Hindlimb muscle (tissue), 1 donor: ENCODE results near the gene CYP3A4. TPM values are rescaled to one million over a fixed set of nuclear protein-coding genes. Genes with fewer than 3 reads are reported as not detected.
"Not testable (repeated sequence)": the region's sequence is repeated elsewhere in the genome, so short reads cannot be mapped to it uniquely, and the experiment has no call there.

Source experiments
- DNase-seq: peaks from one replicate; pipeline ENCODE4 v3.0.0-alpha.2; 2013
- polyA plus RNA-seq: library from polyadenylated mRNA; unstranded; fragments of 120-200 nt; gene quantifications from one replicate; pipeline ENCODE4 v1.2.1, GENCODE V29; 2013; ENCODE audit not compliant: insufficient read length

CYP3A4 gene
- polyA plus RNA-seq, 1 donor = not detected

DNA sequence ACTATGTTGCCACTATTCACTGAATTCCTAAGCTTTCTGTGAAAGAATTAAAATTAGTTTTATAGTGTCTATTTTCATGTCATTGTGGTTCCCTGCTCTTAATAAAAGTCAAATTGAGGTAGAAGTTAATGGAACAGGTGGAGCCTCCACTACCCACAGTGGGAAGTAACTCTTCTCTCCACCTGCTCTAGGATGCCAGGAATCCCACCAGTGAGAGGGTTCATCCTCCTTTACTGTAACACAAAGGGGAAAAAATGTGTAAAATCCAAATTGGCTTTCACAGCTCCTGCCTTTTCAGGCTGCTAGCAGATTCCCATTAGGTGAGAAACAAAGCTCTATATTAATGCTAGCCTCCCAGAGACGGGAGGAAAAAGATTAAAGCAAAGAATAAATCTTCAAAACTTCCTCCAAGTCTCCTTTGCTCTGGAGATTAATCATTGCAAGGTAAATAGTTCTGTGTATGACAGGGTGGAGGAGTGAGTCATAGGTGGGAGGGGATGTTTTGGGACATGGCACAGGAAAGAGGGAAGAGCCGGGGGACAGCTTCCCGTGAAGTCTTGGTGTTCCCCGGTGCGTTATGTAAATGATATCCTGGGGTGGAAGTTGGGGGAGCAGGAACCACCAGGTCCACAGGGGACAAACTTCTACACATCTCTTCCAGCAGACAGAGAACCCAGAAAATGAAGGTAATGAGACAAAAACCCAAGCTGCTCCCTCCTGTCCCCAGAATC is 32.5 kb downstream of the CYP3A4 start:
- not testable (repeated sequence) for DNase-seq

DNA sequence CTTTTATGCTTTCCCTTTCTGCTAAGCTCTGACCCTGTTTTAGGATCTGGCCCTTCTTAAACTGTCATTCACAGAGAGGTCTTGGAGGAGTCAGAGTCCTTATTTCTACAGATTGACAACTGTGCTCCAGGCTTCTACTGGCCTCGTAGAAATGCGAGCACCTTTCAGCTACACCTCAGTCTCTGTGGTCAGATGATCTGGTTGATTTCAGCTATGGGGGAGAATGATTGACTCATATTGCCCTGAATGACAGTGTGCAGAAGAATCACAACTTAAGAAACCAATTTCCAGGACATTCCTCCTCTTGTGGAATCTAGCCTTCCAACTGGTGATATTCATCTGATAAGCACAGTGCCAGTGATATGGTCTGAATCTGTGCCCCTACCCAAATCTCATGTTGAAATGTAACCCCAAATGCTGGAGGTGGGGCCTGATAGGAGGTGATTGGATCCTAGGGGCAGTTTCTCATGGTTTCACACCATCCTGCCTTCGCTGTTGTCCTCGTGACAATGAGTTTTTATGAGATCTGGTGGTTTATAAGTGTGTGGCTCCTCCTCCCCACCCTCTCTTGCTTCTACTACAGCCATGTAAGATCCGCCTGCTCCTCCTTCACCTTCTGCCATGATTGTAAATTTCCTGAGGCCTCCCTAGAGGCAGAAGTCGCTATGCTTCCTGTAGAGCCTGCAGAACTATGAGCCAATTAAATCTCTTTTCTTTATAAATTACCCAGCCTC is 35.0 kb downstream of the CYP3A4 start:
- no peak for DNase-seq

DNA sequence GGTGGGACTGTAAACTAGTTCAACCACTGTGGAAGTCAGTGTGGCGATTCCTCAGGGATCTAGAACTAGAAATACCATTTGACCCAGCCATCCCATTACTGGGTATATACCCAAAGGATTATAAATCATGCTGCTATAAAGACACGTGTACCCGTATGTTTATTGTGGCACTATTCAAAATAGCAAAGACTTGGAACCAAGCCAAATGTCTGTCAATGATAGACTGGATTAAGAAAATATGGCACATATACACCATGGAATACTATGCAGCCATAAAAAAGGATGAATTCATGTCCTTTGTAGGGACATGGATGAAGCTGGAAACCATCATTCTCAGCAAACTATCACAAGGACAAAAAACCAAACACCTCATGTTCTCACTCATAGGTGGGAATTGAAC is 37.1 kb downstream of the CYP3A4 start:
- not testable (repeated sequence) for DNase-seq

DNA sequence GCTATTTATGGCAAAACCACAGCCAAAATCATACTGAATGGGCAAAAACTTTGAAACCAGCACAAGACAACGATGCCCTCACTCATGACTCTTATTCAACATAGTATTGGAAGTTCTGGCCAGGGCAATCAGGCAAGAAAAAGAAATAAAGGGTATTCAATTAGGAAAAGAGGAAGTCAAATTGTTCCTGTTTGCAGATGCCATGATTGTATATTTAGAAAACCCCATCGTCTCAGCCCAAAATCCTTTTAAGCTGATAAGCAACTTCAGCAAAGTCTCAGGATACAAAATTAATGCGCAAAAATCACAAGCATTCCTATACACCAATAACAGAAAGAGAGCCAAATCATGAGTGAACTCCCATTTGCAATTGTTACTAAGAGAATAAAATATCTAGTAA is 38.6 kb downstream of the CYP3A4 start:
- not testable (repeated sequence) for DNase-seq

DNA sequence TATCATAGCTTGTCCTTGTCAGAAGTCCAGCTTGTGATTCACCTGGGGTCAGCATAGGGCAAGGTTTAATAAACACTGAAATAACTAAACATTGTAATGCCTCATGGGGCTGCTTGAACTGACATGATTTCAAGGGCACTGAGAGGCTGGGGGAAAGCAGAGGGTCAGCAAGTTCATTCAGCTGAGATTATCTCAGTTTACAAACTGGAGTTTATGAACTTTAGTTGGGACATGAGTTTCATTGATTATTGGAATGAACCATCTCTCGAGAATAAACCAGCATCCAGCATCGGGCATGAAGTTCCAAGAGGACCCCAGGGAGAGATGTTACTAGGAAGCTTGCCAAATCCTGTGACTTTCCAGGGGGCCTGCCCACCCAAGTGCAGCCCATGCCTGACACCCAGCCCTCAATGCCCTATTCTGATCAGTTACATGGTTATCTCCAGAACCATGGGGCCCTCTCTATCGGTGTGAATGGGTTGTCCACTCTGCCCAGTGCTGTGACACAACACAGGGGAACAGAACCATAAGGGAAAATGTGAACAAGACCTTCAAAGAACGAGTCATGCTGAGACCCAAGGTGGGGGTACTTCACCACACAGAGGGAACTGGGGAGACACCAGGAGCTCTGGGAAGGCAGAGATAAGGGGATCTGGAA is 41.1 kb downstream of the CYP3A4 start:
- DNase-seq = no peak

DNA sequence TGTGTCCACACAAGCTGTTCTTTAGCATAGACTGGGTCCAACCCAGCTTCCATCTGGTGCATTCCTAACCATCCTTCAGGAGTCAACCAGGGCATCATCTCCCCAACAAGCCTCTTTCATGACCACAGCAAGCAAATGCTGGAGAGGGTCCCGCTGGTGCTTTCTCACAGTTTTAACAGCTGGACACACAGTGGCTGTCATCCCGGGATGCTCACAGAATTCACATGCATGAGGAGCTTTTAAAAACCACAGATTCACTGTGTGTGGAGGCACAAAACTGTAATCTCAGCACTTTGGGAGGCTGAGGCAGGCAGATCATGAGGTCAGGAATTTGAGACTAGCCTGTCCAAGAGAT is 42.6 kb downstream of the CYP3A4 start:
- no peak for DNase-seq

DNA sequence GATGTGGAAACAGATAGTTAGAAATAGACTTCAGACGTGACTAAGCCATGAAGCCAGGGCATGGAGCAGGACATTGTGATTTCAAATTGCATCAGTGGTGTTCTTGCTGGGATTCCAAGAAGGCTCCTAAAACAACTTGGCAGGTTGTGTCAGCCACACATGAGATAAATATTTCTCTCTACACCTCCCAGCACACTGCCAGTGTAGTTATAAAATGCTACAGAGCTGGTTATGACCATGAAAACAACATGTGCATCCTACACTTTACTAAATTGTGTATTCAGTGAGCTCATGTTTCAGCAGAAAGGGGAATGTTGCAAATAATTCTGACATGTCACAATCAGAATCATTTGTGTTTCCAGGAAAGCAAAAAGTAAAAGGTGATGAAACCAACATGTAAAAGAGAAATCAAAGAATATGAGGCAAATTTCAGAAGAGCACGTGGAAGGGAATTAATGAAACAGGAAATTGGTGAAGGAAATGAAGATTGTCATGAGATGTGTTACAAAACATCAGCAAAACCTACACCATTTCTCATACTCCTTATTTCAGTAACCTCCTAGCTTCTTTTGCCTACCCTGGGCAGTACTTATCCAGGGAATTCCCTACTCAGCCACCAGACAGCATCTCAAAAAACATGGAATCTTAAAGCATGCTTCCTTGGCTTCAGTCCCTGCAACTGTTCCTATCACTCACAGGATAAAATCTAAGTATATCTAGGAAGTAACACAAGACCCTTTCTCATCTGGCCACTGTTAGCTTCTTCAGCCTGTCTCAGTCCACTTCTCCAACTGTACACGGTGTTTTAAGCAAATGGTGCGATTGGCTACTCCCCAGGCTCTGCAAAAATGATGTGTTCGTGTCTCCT is 43.2 kb downstream of the CYP3A4 start:
- peak; percentile 4 for DNase-seq

DNA sequence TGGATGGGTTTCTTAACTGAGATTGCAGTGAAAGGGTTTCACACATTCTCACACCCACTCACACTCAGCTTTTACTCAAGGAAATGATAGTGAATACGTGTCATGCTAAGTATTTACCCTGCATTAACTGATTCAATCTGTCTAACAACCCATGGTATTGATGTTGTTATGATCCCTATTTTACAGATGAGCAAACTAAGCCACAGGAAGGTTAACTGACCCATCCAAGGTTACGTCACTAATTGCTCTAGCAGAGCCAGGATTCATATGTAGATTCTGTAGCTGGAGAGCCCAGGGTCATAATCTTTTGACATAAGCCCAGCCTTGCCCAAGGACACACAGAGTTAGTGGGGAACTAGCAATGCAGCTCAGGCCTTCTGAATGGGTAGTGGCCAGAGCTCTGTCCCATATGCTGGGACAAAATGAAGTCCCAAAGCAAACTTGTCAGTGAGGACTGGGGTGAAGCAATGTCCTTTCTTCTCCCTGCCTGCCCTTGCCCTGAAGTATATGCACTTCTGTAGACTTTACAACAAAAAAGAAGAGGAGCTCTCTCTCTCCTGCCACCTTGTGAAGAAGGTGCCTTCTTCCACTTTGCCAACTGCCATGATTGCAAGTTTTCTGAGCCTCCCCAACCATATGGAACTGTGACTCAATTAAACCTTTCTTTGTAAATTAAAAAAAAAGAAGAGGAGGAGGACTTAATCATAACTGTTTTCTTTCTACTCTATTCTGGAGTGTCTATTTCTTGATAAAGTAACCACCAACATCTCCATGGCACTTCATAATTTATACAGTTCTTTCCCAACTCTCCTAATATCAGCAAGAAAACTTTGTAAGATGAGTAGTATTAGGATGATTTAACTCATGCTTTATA is 44.0 kb downstream of the CYP3A4 start:
- DNase-seq = no peak

DNA sequence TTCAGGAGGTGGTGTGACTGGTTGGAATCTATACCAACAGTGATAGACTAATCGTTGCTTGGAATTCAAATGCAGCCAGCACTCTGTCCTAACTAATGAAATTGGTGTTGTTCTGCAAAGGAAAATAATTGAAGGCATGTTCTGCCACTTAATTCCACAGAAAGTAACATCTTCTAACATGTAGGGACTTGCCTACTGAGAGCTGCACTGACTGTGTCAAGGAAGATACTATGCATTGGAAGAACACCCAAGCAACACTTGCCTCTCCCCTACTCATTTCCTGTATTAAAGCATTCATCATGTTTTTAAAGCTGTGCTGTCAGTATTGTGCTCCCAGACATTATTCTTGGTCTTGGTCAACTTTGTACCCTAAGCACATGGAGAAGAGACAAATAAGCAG is 46.3 kb downstream of the CYP3A4 start:
- DNase-seq = no peak

DNA sequence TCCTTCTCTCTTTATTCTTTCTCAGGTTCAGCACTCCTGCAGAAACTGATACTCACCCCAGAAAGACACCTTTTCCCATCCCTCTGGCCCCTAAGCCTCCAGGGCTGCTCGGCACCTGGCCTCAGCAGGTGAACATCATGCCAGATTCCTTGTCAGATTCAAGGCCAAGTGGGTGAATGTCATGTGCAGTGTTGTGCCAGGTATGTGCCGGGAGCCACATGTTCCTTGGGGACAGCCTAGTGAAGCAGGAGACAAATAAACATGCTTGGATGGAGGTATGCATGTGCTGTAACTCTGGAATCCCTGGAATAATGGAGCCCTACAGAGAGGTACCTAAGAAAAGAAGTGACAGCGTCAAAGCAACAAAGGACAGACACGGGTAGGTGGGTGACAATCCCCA is 47.3 kb downstream of the CYP3A4 start:
- not testable (repeated sequence) for DNase-seq

DNA sequence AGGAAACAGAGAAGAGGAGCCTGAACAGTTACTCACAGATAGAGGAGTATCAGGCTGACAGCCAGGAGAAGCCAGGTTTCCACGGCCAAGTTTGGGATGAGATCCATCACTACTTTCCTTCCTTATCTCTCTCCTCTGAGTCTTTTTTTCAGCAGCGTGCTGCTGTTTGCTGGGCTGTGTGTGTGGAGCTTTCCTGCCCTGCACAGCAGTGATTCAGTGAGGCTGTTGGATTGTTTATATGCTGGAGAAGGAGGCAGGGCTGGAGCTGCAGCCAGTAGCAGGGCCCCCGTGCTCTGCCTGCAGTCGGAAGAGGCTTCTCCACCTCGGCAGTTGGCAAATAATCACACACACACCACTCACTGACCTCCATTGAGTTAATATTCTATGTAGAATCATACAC is 49.0 kb downstream of the CYP3A4 start, which contains the start of gene CYP3A7:
CYP3A7 (minus strand) TSS at position 210 of the 400 bp plus-strand sequence; CDS start at position 107, 103 bp downstream.
- DNase-seq = no peak

DNA sequence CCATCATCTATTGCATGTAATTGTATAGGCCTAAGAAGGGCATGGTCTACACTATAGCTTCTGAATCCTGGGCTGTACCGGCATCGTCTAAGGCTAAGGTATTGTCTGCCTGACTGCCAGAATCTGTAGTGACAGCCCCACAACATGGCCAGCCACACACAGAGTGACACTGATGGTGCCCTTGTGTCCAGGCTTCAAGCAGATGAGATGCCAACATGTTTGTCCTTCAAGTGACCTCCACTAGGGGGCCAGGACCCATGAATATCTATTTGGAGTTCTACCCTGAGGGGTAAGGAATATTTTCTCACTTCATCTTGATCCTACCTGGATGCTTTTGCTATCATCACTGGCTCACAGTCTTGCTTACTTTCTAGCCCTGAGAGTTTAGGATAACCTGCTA is 50.5 kb downstream of the CYP3A4 start:
- DNase-seq = no peak

DNA sequence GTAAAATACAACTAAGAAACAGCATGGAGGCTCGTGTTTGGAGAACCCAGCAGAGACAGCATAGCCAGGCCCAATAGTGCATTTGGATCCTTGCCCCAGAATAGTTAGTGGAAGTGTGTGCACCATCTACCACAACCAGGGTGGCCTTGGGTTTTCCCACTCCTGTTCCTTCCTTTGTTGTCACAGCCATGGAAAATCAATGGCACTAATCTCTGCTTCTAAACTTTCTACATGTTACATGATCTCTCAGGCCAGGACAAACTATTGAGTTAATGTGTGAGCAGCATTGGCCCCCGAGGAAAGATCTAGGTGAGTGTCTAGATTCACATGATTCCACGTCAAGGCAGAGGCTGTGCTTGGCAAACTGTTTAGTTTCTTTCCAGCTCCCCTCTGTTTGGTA is 51.0 kb downstream of the CYP3A4 start:
- no peak for DNase-seq

DNA sequence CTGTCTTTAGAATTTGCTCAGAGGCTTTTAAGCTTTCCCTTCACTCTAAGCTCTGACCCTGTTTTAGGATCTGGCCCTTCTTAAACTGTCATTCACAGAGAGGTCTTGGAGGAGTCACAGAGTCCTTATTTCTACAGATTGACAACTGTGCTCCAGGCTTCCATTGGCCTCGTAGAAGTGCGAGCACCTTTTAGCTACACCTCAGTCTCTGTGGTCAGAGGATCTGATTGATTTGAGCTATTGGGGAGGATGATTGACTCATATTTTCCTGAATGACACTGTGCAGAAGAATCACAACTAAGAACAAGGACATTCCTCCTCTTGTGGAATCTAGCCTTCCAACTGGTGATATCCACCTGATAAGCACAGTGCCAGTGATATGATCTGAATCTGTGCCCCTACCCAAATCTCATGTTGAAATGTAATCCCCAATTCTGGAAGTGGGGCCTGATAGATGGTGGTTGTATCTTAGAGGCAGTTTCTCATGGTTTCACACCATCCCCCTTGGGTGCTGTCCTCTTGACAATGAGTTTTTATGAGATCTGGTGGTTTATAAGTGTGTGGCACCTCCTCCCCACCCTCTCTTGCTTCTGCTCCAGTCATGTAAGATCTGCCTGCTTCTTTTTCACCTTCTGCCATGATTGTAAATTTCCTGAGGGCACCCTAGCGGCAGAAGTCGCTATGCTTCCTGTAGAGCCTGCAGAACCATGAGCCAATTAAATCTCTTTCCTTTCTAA is 52.2 kb downstream of the CYP3A4 start:
- no peak for DNase-seq

DNA sequence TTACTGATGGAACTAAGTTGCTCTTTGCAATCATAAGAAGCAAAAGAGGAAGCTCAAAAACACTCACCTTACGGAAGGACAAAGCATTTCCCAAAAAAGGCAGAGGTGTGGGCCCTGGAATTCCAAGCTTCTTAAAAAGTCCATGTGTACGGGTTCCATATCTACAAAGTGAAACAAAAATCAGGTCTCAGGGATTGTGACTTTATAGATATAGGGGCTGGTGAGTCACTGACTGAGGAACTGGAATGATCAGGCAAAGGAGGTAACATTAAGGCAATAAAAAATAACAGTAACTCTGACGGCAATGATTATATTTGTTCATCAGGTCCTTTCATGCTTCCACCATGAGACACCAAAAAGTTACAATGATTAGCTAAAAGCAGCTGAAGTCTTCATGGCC is 53.0 kb downstream of the CYP3A4 start:
- no peak for DNase-seq

DNA sequence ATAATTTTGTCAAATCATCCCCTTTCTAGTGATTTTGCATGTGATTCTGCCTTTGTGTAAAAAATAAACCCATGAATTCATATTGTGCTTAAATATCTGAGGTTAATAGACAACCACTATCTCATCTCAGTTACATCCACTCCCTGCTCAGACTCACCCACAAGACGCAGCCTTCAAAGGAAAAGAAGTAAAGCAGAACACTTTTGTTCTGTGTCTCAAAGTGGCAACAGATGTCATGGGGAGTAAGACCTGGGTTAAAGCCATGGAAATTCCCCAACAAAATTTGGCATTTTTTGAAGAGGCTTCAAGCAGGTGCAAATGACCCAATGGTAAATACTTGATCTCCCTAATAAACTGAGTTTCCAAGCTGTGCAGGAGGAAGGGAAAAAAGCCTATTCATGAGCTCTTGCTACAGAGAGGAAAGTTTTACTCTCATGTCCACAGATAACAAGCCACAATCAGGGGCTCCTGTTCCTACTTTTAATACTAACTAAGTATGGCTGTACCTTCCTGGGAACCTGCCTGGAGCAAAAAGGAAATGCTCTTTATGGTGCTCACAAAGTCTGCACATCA is 53.7 kb downstream of the CYP3A4 start:
- DNase-seq = no peak

DNA sequence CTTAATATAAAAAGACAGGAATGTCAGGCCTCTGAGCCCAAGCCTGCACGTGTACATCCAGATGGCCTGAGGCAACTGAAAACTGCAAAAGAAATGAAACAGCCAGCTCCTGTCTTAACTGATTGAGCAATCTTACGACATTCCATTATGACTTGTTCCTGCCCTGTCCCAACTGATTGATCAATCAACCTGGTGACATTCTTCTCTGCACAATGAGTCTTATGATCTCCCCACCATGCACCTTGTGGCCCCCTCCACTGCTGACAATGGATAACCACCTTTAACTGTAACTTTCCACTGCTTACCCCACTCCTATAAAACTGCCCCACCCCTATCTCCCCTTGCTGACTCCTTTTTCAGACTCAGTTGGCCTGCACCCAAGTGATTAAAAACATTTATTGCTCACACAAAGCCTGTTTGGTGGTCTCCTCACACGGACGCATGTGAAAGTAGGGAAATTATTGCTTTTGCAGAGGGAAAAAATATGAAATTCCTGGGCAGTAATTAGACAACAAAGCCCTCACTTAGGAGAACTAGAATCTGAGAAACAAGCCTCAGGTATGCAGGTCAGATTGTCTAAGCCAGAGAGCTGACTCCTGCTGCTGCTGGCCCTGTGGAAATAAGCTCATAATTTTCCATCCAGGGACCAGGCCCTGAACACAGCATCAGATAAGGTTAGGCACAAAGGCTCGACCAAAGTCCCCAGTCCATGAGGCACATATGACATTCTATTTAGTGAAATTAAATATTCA is 54.3 kb downstream of the CYP3A4 start:
- no peak for DNase-seq

DNA sequence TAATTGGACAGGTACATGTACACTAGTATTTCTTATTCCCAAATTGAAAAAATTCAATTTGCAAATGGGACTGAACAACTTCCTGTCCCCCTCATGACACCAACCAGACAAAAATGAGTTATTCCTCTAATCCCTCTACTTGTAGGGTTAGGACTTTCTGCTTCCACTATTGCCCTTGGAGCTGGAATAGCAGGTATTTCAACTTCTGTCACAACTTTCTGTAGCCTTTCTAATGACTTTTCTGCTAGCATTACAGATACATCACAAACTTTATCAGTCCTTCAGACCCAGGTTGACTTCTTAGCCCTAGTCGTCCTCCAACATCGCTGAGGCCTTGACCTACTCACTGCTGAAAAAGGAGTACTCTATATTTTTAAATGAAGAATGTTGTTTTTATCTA is 55.4 kb downstream of the CYP3A4 start:
- no peak for DNase-seq

DNA sequence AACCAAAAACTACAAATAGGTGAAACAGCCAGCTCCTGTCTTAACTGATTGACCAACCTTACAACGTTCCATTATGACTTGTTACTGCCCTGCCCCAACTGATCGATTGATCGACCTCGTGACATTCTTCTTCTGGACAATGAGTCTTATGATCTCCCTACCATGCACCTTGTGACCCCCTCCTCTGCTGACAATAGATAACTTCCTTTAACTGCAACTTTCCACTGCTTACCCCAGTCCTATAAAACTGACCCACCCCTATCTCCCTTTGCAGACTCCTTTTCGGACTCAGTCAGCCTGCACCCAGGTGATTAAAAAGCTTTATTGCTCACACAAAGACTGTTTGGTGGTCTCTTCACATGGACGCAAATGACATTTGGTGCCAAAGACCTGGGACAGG is 60.8 kb downstream of the CYP3A4 start:
- DNase-seq = not testable (repeated sequence)
